A673 (cell line): ENCODE data around the gene P4HA1.

Source experiments
- EZH2 ChIP-seq: fragments of 200-600 bp; sonication (generic); IDR thresholded peaks from 2 replicates; pipeline ENCODE4 v1.6.1; 2017; ENCODE audit warnings: borderline replicate concordance, low read depth, mild to moderate bottlenecking, mixed read lengths, antibody characterized with exemption, low read length; ENCODE audit not compliant: poor library complexity, severe bottlenecking
- TF ChIP-seq, protein P1 (sequence below): fragments of 300-800, 200-600 bp; sonication (generic); conservative IDR thresholded peaks from 2 replicates; pipeline ENCODE4 v1.5.1; 2017; ENCODE audit warnings: low read depth, mild to moderate bottlenecking, antibody characterized with exemption, low read length, moderate library complexity, mixed read lengths

GRCh38 chr10:73095481-73096021 lies 1.1 kb downstream of the P4HA1 start:
- TF ChIP-seq, protein P1, sequence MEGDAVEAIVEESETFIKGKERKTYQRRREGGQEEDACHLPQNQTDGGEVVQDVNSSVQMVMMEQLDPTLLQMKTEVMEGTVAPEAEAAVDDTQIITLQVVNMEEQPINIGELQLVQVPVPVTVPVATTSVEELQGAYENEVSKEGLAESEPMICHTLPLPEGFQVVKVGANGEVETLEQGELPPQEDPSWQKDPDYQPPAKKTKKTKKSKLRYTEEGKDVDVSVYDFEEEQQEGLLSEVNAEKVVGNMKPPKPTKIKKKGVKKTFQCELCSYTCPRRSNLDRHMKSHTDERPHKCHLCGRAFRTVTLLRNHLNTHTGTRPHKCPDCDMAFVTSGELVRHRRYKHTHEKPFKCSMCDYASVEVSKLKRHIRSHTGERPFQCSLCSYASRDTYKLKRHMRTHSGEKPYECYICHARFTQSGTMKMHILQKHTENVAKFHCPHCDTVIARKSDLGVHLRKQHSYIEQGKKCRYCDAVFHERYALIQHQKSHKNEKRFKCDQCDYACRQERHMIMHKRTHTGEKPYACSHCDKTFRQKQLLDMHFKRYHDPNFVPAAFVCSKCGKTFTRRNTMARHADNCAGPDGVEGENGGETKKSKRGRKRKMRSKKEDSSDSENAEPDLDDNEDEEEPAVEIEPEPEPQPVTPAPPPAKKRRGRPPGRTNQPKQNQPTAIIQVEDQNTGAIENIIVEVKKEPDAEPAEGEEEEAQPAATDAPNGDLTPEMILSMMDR, result no peak
- TF ChIP-seq EZH2, result no peak
